Liver (tissue), 9 donors: ENCODE data around the gene NET1. TPM values are rescaled to one million over a fixed set of nuclear protein-coding genes. Genes with fewer than 3 reads are reported as not detected.

Experiments used
- DNase-seq: peaks from one replicate; pipeline ENCODE4 v3.0.0-alpha.2; 2017; ENCODE audit warnings: low spot score
- H3K27ac ChIP-seq, 2 donors: one replicate each; pipeline ENCODE4 v1.7.0; 2013; ENCODE audit warnings: inconsistent platforms in 2 of 2, low read length in 2 of 2, control low read depth in 1 of 2, low read depth in 1 of 2, mild to moderate bottlenecking in 1 of 2
- H3K27me3 ChIP-seq, 4 donors: one replicate each; pipeline versions ENCODE4 v1.6.1 to v1.7.0; 2013; ENCODE audit warnings: low read length in 3 of 4, inconsistent platforms in 1 of 4, mild to moderate bottlenecking in 1 of 4, moderate library complexity in 1 of 4; ENCODE audit not compliant: control insufficient read depth in 4 of 4, insufficient read depth in 4 of 4
- H3K36me3 ChIP-seq, 4 donors: one replicate each; pipeline versions ENCODE4 v1.6.1 to v1.7.0; 2013; ENCODE audit warnings: low read length in 3 of 4, mild to moderate bottlenecking in 3 of 4, low read depth in 1 of 4, moderate library complexity in 1 of 4; ENCODE audit not compliant: control insufficient read depth in 4 of 4, insufficient read depth in 3 of 4
- H3K4me1 ChIP-seq, 4 donors: one replicate each; pipeline versions ENCODE4 v1.6.1 to v1.7.0; 2013; ENCODE audit warnings: low read length in 3 of 4, mild to moderate bottlenecking in 3 of 4, moderate library complexity in 1 of 4; ENCODE audit not compliant: control insufficient read depth in 4 of 4, insufficient read depth in 4 of 4
- H3K4me3 ChIP-seq, 3 donors: one replicate each; pipeline versions ENCODE4 v1.6.1 to v1.7.0; 2013; ENCODE audit warnings: low read length in 3 of 3, control low read depth in 1 of 3, low read depth in 1 of 3, mild to moderate bottlenecking in 1 of 3
- H3K9ac ChIP-seq, 2 donors: one replicate each; pipeline ENCODE4 v1.7.0; 2013; ENCODE audit warnings: low read length in 2 of 2, mild to moderate bottlenecking in 2 of 2, moderate library complexity in 2 of 2, control low read depth in 1 of 2, low read depth in 1 of 2
- H3K9me3 ChIP-seq, 4 donors: one replicate each; pipeline versions ENCODE4 v1.6.1 to v1.7.0; 2013; ENCODE audit warnings: low read length in 3 of 4; ENCODE audit not compliant: control insufficient read depth in 4 of 4
- ATF3 ChIP-seq: IDR thresholded peaks from 2 replicates; pipeline ENCODE4 v1.6.1; 2016; ENCODE audit warnings: antibody characterized with exemption
- EGR1 ChIP-seq, 2 donors: IDR thresholded peaks; 2 replicates each; pipeline ENCODE4 v1.6.1; 2016 to 2018; ENCODE audit warnings: antibody characterized with exemption in 2 of 2, low read depth in 2 of 2
- FOXA1 ChIP-seq: IDR thresholded peaks from 2 replicates; pipeline ENCODE4 v1.6.1; 2016; ENCODE audit warnings: antibody characterized with exemption
- FOXA2 ChIP-seq: IDR thresholded peaks from 2 replicates; pipeline ENCODE4 v1.6.1; 2016; ENCODE audit warnings: antibody characterized with exemption
- GABPA ChIP-seq, 2 donors: IDR thresholded peaks in 1 of 2; conservative IDR thresholded peaks in 1 of 2; 2 replicates each; pipeline ENCODE4 v1.6.1; 2016; ENCODE audit warnings: antibody characterized with exemption in 2 of 2, mild to moderate bottlenecking in 1 of 2, moderate library complexity in 1 of 2
- HNF4A ChIP-seq, 2 donors: conservative IDR thresholded peaks; 2 replicates each; pipeline ENCODE4 v1.6.1; 2016; ENCODE audit warnings: antibody characterized with exemption in 2 of 2, mild to moderate bottlenecking in 2 of 2
- HNF4G ChIP-seq: IDR thresholded peaks from 2 replicates; pipeline ENCODE4 v1.6.1; 2016; ENCODE audit warnings: antibody characterized with exemption
- JUND ChIP-seq, 2 donors: IDR thresholded peaks; 2 replicates each; pipeline ENCODE4 v1.6.1; 2016; ENCODE audit warnings: antibody characterized with exemption in 2 of 2
- MAX ChIP-seq: IDR thresholded peaks from 2 replicates; pipeline ENCODE4 v1.6.1; 2016; ENCODE audit warnings: antibody characterized with exemption
- NR2F2 ChIP-seq: IDR thresholded peaks from 2 replicates; pipeline ENCODE4 v1.6.1; 2016; ENCODE audit warnings: antibody characterized with exemption
- RAD21 ChIP-seq, 2 donors: IDR thresholded peaks; 2 replicates each; pipeline ENCODE4 v1.6.1; 2016; ENCODE audit warnings: antibody characterized with exemption in 2 of 2, mild to moderate bottlenecking in 2 of 2
- REST ChIP-seq: IDR thresholded peaks from 2 replicates; pipeline ENCODE4 v1.6.1; 2016; ENCODE audit warnings: antibody characterized with exemption, mild to moderate bottlenecking
- RXRA ChIP-seq, 2 donors: IDR thresholded peaks; 2 replicates each; pipeline ENCODE4 v1.6.1; 2017 to 2018; ENCODE audit warnings: antibody characterized with exemption in 2 of 2, mild to moderate bottlenecking in 1 of 2
- SP1 ChIP-seq: IDR thresholded peaks from 2 replicates; pipeline ENCODE4 v1.6.1; 2018; ENCODE audit warnings: antibody characterized with exemption, mild to moderate bottlenecking
- WGBS: extraction: QIAGEN DNeasy Blood & Tissue Kit; methylation state at CpG from one replicate; pipeline ENCODE4 v1.1.7; 2013; 5-methylcytosine and 5-hydroxymethylcytosine counted together
- polyA plus RNA-seq, 2 donors: library from polyadenylated mRNA; stranded (reverse) in 1 of 2; unstranded in 1 of 2; fragments of 200-250 nt in 1 of 2; fragments of >200 nt in 1 of 2; fragmentation: Nextera tagmentation in 1 of 2; extraction: Ambion mirVana in 1 of 2; gene quantifications; one replicate each; pipeline versions ENCODE4 v1.2.1 to v1.2.3, GENCODE V29; 2013 to 2015
- total RNA-seq, 2 donors: library from RNA; depleted of rRNA; stranded (reverse); fragments of >200 nt; gene quantifications; one replicate each; pipeline ENCODE4 v1.2.3, GENCODE V29; 2014
- TF ChIP-seq, protein P1 (sequence below): IDR thresholded peaks from 2 replicates; pipeline ENCODE4 v1.6.1; 2016; ENCODE audit warnings: antibody characterized with exemption
- donor health status: healthy.
- donor health status: healthy.
- donor health status: healthy.
- donor health status: healthy.
- donor health status: healthy.

The NET1 gene
- total and polyA plus RNA-seq, 4 donors: 16.2 to 38.6 (median 25.6) TPM

DNA sequence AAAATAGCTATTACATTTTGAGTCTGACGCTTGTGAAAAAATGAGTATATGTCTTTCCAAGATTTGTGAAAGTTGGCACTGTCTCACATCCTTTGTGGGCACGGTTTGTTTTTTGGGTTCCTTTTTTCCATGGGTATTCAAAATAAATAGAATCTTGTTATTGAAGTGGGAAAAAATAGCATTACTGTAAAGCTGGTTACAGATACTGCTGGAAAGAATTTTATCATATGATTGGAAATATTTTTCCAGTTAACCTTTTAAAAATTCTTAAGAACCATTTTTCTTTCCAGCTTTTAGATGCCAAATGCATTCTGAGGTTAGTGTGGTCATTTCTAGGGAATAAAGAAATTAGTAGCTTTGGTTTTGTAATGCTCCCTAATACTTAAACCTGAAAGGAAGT is 11.4 kb downstream of the NET1 start:
- Histone ChIP-seq H3K36me3 (peaks cover 0 to 1% (median 0%) of the 10 kb centered on the region in 4 donors), H3K9ac (no peak overlapping the region), H3K27ac (no peak overlapping the region), H3K9me3 (peaks cover 0 to 2% (median 0%) of the 10 kb centered on the region in 4 donors), H3K4me3 (no peak overlapping the region), H3K4me1 (no peaks in the 10 kb centered on the region), H3K27me3 (no peaks in the 10 kb centered on the region)
- no peak for DNase-seq
- 46% methylated on average over 2 of the region's 2 CpGs for WGBS
- TF ChIP-seq NR2F2 (no peak), HNF4G (no peak), FOXA1 (no peak), MAX (no peak), GABPA (IDR thresholded peaks at IDR 0.05 in 1 of 2, conservative IDR thresholded peaks at IDR 0.05 in 1 of 2) (no peak), HNF4A (conservative IDR thresholded peaks at IDR 0.05) (no peak), REST (no peak), RAD21 (IDR thresholded peaks at IDR 0.05) (no peak), JUND (IDR thresholded peaks at IDR 0.05) (no peak), RXRA (IDR thresholded peaks at IDR 0.05) (no peak), SP1 (no peak), ATF3 (no peak), FOXA2 (no peak)
- TF ChIP-seq, protein P1, sequence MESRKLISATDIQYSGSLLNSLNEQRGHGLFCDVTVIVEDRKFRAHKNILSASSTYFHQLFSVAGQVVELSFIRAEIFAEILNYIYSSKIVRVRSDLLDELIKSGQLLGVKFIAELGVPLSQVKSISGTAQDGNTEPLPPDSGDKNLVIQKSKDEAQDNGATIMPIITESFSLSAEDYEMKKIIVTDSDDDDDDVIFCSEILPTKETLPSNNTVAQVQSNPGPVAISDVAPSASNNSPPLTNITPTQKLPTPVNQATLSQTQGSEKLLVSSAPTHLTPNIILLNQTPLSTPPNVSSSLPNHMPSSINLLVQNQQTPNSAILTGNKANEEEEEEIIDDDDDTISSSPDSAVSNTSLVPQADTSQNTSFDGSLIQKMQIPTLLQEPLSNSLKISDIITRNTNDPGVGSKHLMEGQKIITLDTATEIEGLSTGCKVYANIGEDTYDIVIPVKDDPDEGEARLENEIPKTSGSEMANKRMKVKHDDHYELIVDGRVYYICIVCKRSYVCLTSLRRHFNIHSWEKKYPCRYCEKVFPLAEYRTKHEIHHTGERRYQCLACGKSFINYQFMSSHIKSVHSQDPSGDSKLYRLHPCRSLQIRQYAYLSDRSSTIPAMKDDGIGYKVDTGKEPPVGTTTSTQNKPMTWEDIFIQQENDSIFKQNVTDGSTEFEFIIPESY: no peak

DNA sequence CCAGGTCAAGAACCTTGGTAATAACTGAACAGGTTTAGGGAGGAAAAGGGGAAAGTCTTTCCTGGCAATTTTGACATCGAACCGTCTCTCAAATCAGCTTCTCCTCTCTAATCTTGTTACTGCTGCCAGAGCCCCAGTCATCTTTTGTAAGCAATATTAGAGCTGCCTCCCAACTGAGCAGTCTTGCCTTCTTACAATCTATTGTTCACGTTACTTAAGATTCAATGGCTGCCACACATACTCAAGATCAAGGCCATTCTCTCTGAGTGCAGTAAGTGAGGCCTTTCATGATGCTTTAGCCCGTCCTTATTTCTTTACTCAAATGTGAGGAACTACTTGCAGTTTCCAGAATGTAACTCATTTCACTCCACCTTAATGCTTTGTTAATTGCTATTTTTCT is 12.4 kb downstream of the NET1 start:
- H3K4me3 ChIP-seq: no peak overlapping the region
- H3K27ac ChIP-seq: no peak overlapping the region
- H3K36me3 ChIP-seq: peaks cover 0 to 2% (median under 1%) of the 10 kb centered on the region in 4 donors
- no peaks in the 10 kb centered on the region for H3K9me3 ChIP-seq
- DNase-seq: no peak
- no peaks in the 10 kb centered on the region for H3K27me3 ChIP-seq
- no peak overlapping the region for H3K9ac ChIP-seq
- 69% methylated on average over 4 of the region's 4 CpGs for WGBS
- TF ChIP-seq RXRA (IDR thresholded peaks at IDR 0.05) (no peak), HNF4G (no peak), EGR1 (IDR thresholded peaks at IDR 0.05; ENCODE audit: low read depth in 2 of 2) (no peak), GABPA (IDR thresholded peaks at IDR 0.05 in 1 of 2, conservative IDR thresholded peaks at IDR 0.05 in 1 of 2) (no peak), REST (no peak), MAX (no peak), ATF3 (no peak), NR2F2 (no peak)
- no peaks in the 10 kb centered on the region for H3K4me1 ChIP-seq
